HepG2 (cell line): Measurements from ENCODE around the gene TSC22D2. TPM values are rescaled to one million over a fixed set of nuclear protein-coding genes. Genes with fewer than 3 reads are reported as not detected.

ENCODE experiments used
- ATAC-seq: fragments of 200-7000 bp; cut with Tn5 transposase; 3 replicates; pipeline ENCODE4 v1.9.1; 2020; ENCODE audit warnings: mild to moderate bottlenecking, moderate library complexity
- BruUV-seq: library from RNA; stranded (reverse); fragments of 400-500 nt; replicated peaks from 2 replicates; lab custom pipeline; 2021; lab: Mats Ljungman, UMichigan
- CTCF ChIA-PET: fragments of 300-600 bp; formaldehyde crosslinking; extraction: SDS; loops from one replicate; lab custom pipeline; 2021; ENCODE audit warnings: low total read pairs, inconsistent platforms, low intra/inter-chr PET ratio; lab: Yijun Ruan, JAX
- POLR2A ChIA-PET: fragments of 350-600 bp; sonication (Branson Sonifier 250); formaldehyde crosslinking; loops from one replicate; lab custom pipeline; 2020; ENCODE audit warnings: antibody characterized with exemption, inconsistent platforms; lab: Yijun Ruan, JAX
- DNase-seq: peaks from one replicate; pipeline ENCODE4 v3.0.0-alpha.2; 2015; ENCODE audit warnings: low spot score
- FAIRE-seq: peaks from 3 replicates; lab custom pipeline; 2011; peaks lifted over from hg19 to GRCh38; lab: Jason Lieb, UNC
- H2AFZ ChIP-seq: one replicate; pipeline ENCODE4 v1.6.1; 2011; ENCODE audit warnings: low read length, inconsistent platforms
- H3K27ac ChIP-seq: fragments of 300-600 bp; 3 replicates; pipeline ENCODE4 v1.8.0; 2011; ENCODE audit warnings: mixed run types, mild to moderate bottlenecking, mixed read lengths, low read length, inconsistent platforms; ENCODE audit not compliant: insufficient read depth; ENCODE audit errors: extremely low read length
- H3K27me3 ChIP-seq, 2 experiments: fragments of 200-600 bp in 1 of 2; 2 replicates in 1 of 2; 3 replicates in 1 of 2; pipeline versions ENCODE4 v1.6.0 to v1.8.0; 2011; ENCODE audit warnings: low read length in 2 of 2, mild to moderate bottlenecking in 2 of 2, moderate library complexity in 2 of 2, inconsistent platforms in 1 of 2; ENCODE audit not compliant: insufficient read depth in 2 of 2, control insufficient read depth in 1 of 2
- H3K36me3 ChIP-seq, 2 experiments: fragments of 200-600 bp in 1 of 2; replicated peaks in 1 of 2; 2 replicates in 1 of 2; 3 replicates in 1 of 2; pipeline versions ENCODE4 v1.5.1 to v1.8.0; 2011; ENCODE audit warnings: low read length in 2 of 2, inconsistent platforms in 1 of 2; ENCODE audit not compliant: insufficient read depth in 2 of 2, control insufficient read depth in 1 of 2
- H3K4me1 ChIP-seq: 2 replicates; pipeline ENCODE4 v1.5.1; 2012; ENCODE audit warnings: low read length, inconsistent platforms; ENCODE audit not compliant: insufficient read depth
- H3K4me2 ChIP-seq: 2 replicates; pipeline ENCODE4 v1.6.0; 2011; ENCODE audit warnings: low read depth, low read length, inconsistent platforms
- H3K4me3 ChIP-seq, 3 experiments: fragments of 200-600 bp in 1 of 3; sonication (generic), shearing (Covaris generic) in 1 of 3; replicated peaks in 1 of 3; 2 replicates each; pipeline ENCODE4 v1.5.1; 2011 to 2016; ENCODE audit warnings: low read length in 3 of 3, inconsistent platforms in 2 of 3, low read depth in 2 of 3, mild to moderate bottlenecking in 2 of 3, control low read depth in 1 of 3, mixed read lengths in 1 of 3; ENCODE audit not compliant: insufficient read depth in 1 of 3
- H3K79me2 ChIP-seq: one replicate; pipeline ENCODE4 v1.6.1; 2011; ENCODE audit warnings: low read length, inconsistent platforms; ENCODE audit not compliant: insufficient read depth
- H3K9ac ChIP-seq: 2 replicates; pipeline ENCODE4 v1.6.0; 2011; ENCODE audit warnings: mild to moderate bottlenecking, low read depth, low read length, inconsistent platforms; ENCODE audit not compliant: insufficient read depth
- H3K9me3 ChIP-seq: 2 replicates; pipeline ENCODE4 v1.5.1; 2012; ENCODE audit warnings: mild to moderate bottlenecking, low read length
- H4K20me1 ChIP-seq: 2 replicates; pipeline ENCODE4 v1.6.0; 2011; ENCODE audit warnings: inconsistent platforms, mild to moderate bottlenecking, low read length, moderate library complexity; ENCODE audit not compliant: insufficient read depth
- BCL6 ChIP-seq: IDR thresholded peaks from 2 replicates; pipeline ENCODE4 v1.6.1; 2016; ENCODE audit warnings: missing genetic modification reagents, missing compliant biosample characterization
- CTCF ChIP-seq: sonication (generic); formaldehyde crosslinking; IDR thresholded peaks from 2 replicates; pipeline ENCODE4 v1.5.0; 2020; ENCODE audit warnings: mild to moderate bottlenecking, missing genetic modification reagents, moderate library complexity
- DMAP1 ChIP-seq: IDR thresholded peaks from 2 replicates; pipeline ENCODE4 v1.6.1; 2016
- GMEB1 ChIP-seq: sonication (generic); formaldehyde crosslinking; IDR thresholded peaks from 2 replicates; pipeline ENCODE4 v1.5.1; 2020; ENCODE audit warnings: missing genetic modification reagents, mild to moderate bottlenecking, borderline replicate concordance
- MAX ChIP-seq: IDR thresholded peaks from 2 replicates; pipeline ENCODE4 v1.6.1; 2012; ENCODE audit warnings: inconsistent platforms
- PHB2 ChIP-seq: fragments of 450-650 bp; IDR thresholded peaks from 2 replicates; pipeline ENCODE4 v1.6.1; 2018; ENCODE audit not compliant: partially characterized antibody
- TBX3 ChIP-seq: fragments of 450-650 bp; IDR thresholded peaks from 2 replicates; pipeline ENCODE4 v1.6.1; 2017; ENCODE audit warnings: antibody characterized with exemption, mild to moderate bottlenecking, inconsistent platforms, borderline replicate concordance
- TERF1 ChIP-seq: sonication (generic); formaldehyde crosslinking; IDR thresholded peaks from 2 replicates; pipeline ENCODE4 v1.8.0; 2022; ENCODE audit warnings: mild to moderate bottlenecking, missing genetic modification reagents, moderate library complexity
- ZFAT ChIP-seq: sonication (generic); formaldehyde crosslinking; conservative IDR thresholded peaks from 2 replicates; pipeline ENCODE4 v1.8.1; 2023; ENCODE audit warnings: missing genetic modification reagents, inconsistent platforms
- ZNF567 ChIP-seq: sonication (generic); formaldehyde crosslinking; IDR thresholded peaks from 2 replicates; pipeline ENCODE4 v1.8.1; 2023; ENCODE audit warnings: mild to moderate bottlenecking, missing genetic modification reagents, borderline replicate concordance
- ZNF713 ChIP-seq: sonication (generic); formaldehyde crosslinking; IDR thresholded peaks from 2 replicates; pipeline ENCODE4 v1.4.0; 2020; ENCODE audit warnings: mild to moderate bottlenecking, missing genetic modification reagents
- WGBS: methylation state at CpG from one replicate; pipeline ENCODE4 v1.1.6; 2017; ENCODE audit warnings: low lambda C conversion rate; 5-methylcytosine and 5-hydroxymethylcytosine counted together
- in situ Hi-C: cut with HindIII; loops from 2 replicates; pipeline ENCODE4 v1.10.0; 2017; ENCODE audit warnings: low pct_unique_long_range_greater_than_20kb; ENCODE audit not compliant: extremely low pct_ligation_motif_present
- intact Hi-C: fragments of 100-400 bp; cut with micrococcal nuclease; formaldehyde crosslinking; loops from one replicate; pipeline ENCODE4 v1.10.0; 2022; ENCODE audit not compliant: unreplicated experiment
- polyA plus RNA-seq, 8 experiments: library from polyadenylated mRNA; depleted of rRNA in 3 of 8; stranded (reverse) in 7 of 8; unstranded in 1 of 8; fragments of >200 nt; fragmentation: Illumina TruSeq in 4 of 8; extraction: Trizol in 4 of 8; gene quantifications; 2 replicates each; pipeline versions ENCODE4 v1.2.1 to v1.2.3, GENCODE V29; 2011 to 2016; ENCODE audit warnings: low read depth in 4 of 8, missing spikeins in 1 of 8, mixed read lengths in 1 of 8; ENCODE audit not compliant: insufficient read depth in 1 of 8
- total RNA-seq, 5 experiments: library from RNA; depleted of rRNA; stranded (reverse); fragments of >200 nt; fragmentation: Illumina TruSeq; extraction: Trizol; gene quantifications; 2 replicates each; pipeline ENCODE4 v1.2.3, GENCODE V29; 2016; ENCODE audit warnings: low read depth in 1 of 5
- TF ChIP-seq, protein P1 (sequence below): sonication (generic); formaldehyde crosslinking; IDR thresholded peaks from 2 replicates; pipeline ENCODE4 v1.4.0; 2020; ENCODE audit warnings: missing genetic modification reagents
- TF ChIP-seq, protein P2 (sequence below): sonication (generic); formaldehyde crosslinking; IDR thresholded peaks from 2 replicates; pipeline ENCODE4 v1.9.0; 2022; ENCODE audit warnings: missing genetic modification reagents, mild to moderate bottlenecking, borderline replicate concordance

The TSC22D2 gene
- total and polyA plus RNA-seq, 2 of the 13 experiments (the other 11 are each of a cell fraction or from before 2014, with no cell fraction given): 4.6 to 8.2 TPM

GRCh38 chr3:150488867-150489266 is 80.8 kb downstream of the TSC22D2 start:
- WGBS: 31% methylated on average over 2 of the region's 2 CpGs
- in situ Hi-C loops (no loop called here), intact Hi-C loops (no loop called here)
- Histone ChIP-seq H3K36me3 (no peaks in the 10 kb centered on the region), H3K27ac (no peak overlapping the region), H2AFZ (no peak overlapping the region), H3K79me2 (no peaks in the 10 kb centered on the region), H3K4me3 (no peak overlapping the region), H3K9me3 (no peaks in the 10 kb centered on the region), H3K4me1 (no peaks in the 10 kb centered on the region), H3K4me2 (no peak overlapping the region), H4K20me1 (no peaks in the 10 kb centered on the region), H3K27me3 (no peaks in the 10 kb centered on the region; a peak in 1 of 5 replicates), H3K9ac (no peak overlapping the region)
- ATAC-seq (no peak), FAIRE-seq (no peak), DNase-seq (no peak)
- BruUV-seq: no TSS peak
- ChIA-PET POLR2A (no interaction called here), CTCF (no interaction called here)
- TF ChIP-seq, protein P1, sequence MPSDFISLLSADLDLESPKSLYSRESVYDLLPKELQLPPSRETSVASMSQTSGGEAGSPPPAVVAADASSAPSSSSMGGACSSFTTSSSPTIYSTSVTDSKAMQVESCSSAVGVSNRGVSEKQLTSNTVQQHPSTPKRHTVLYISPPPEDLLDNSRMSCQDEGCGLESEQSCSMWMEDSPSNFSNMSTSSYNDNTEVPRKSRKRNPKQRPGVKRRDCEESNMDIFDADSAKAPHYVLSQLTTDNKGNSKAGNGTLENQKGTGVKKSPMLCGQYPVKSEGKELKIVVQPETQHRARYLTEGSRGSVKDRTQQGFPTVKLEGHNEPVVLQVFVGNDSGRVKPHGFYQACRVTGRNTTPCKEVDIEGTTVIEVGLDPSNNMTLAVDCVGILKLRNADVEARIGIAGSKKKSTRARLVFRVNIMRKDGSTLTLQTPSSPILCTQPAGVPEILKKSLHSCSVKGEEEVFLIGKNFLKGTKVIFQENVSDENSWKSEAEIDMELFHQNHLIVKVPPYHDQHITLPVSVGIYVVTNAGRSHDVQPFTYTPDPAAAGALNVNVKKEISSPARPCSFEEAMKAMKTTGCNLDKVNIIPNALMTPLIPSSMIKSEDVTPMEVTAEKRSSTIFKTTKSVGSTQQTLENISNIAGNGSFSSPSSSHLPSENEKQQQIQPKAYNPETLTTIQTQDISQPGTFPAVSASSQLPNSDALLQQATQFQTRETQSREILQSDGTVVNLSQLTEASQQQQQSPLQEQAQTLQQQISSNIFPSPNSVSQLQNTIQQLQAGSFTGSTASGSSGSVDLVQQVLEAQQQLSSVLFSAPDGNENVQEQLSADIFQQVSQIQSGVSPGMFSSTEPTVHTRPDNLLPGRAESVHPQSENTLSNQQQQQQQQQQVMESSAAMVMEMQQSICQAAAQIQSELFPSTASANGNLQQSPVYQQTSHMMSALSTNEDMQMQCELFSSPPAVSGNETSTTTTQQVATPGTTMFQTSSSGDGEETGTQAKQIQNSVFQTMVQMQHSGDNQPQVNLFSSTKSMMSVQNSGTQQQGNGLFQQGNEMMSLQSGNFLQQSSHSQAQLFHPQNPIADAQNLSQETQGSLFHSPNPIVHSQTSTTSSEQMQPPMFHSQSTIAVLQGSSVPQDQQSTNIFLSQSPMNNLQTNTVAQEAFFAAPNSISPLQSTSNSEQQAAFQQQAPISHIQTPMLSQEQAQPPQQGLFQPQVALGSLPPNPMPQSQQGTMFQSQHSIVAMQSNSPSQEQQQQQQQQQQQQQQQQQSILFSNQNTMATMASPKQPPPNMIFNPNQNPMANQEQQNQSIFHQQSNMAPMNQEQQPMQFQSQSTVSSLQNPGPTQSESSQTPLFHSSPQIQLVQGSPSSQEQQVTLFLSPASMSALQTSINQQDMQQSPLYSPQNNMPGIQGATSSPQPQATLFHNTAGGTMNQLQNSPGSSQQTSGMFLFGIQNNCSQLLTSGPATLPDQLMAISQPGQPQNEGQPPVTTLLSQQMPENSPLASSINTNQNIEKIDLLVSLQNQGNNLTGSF (CRISPR knock-in tag): no peak
- TF ChIP-seq ZNF567 (CRISPR knock-in tag): no peak
- no peak for TF ChIP-seq CTCF
- no peak for TF ChIP-seq PHB2
- no peak for TF ChIP-seq MAX
- TF ChIP-seq TERF1 (CRISPR knock-in tag): no peak
- no peak for TF ChIP-seq TBX3
- TF ChIP-seq DMAP1: no peak
- no peak for TF ChIP-seq ZNF713
- TF ChIP-seq, protein P2, sequence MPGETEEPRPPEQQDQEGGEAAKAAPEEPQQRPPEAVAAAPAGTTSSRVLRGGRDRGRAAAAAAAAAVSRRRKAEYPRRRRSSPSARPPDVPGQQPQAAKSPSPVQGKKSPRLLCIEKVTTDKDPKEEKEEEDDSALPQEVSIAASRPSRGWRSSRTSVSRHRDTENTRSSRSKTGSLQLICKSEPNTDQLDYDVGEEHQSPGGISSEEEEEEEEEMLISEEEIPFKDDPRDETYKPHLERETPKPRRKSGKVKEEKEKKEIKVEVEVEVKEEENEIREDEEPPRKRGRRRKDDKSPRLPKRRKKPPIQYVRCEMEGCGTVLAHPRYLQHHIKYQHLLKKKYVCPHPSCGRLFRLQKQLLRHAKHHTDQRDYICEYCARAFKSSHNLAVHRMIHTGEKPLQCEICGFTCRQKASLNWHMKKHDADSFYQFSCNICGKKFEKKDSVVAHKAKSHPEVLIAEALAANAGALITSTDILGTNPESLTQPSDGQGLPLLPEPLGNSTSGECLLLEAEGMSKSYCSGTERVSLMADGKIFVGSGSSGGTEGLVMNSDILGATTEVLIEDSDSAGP: no peak
- no peak for TF ChIP-seq ZFAT (CRISPR knock-in tag)
- TF ChIP-seq GMEB1 (CRISPR knock-in tag): no peak
- no peak for TF ChIP-seq BCL6 (CRISPR knock-in tag)
